Measurements from ENCODE around the gene ATRNL1.

The ATRNL1 gene

DNA sequence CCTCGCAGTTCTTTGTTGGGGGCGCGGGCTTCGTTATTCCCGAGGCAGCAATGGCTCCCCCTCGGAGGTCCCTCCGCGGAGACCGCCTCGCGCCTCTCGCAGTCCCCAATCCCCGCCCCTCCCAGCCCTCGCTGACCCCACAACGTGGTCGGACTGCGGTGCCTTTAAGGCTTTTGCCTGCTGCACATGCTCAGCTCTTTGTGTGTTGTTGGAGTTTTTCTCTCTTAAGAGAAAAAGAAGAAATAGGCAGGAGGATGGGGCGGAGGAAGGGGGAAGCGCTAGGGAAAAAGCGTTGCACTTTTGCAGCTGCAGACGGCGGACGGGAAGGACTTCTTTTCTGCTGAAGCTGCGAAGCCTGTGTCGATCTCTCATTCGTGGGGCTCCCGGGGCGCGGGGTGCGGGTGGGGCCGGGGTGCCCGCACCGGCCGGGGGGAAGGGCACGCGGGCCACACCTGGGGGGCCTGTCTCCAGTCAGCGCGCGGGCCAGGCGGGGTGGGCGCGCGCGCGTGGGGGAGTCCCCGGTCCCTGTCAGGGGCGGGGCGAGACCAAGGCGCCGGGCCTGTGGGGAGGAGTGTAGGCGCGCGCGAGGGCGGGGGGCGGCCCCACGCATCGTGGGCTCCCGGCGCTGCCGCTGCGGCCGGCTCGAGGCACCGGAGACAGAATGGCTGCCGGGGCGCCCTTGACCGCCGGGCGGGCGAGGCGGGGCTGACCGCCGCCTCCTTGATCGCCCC is 445 bp upstream of the ATRNL1 start:
- TF ChIP-seq, protein P1, sequence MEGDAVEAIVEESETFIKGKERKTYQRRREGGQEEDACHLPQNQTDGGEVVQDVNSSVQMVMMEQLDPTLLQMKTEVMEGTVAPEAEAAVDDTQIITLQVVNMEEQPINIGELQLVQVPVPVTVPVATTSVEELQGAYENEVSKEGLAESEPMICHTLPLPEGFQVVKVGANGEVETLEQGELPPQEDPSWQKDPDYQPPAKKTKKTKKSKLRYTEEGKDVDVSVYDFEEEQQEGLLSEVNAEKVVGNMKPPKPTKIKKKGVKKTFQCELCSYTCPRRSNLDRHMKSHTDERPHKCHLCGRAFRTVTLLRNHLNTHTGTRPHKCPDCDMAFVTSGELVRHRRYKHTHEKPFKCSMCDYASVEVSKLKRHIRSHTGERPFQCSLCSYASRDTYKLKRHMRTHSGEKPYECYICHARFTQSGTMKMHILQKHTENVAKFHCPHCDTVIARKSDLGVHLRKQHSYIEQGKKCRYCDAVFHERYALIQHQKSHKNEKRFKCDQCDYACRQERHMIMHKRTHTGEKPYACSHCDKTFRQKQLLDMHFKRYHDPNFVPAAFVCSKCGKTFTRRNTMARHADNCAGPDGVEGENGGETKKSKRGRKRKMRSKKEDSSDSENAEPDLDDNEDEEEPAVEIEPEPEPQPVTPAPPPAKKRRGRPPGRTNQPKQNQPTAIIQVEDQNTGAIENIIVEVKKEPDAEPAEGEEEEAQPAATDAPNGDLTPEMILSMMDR (IDR thresholded peaks at IDR 0.05), result no peak

DNA sequence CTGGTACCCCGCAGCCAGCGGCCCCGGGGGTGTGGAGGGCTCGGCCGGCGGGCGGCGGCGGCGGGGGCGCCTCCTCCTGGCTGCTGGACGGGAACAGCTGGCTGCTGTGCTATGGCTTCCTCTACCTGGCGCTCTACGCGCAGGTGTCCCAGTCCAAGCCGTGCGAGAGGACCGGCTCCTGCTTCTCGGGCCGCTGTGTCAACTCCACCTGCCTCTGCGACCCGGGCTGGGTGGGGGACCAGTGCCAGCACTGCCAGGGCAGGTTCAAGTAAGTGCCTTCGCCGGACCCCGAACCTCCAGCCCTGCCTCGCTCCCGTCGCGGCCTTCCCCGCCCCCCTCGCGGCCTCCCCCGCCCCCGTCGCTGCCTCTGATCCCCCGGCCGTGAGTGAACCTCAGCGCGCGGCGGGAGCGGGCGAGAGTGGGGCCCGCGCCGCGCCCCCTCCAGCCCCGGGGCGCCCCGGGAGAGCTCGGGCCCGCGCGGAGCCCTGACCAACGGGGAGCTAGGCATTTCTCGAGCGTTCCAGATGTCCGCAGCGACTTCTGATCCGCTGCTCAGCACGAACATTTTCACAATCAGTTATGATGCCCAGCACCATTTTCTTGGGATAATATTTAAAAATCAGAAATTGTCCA is 727 bp downstream of the ATRNL1 start:
- TF ChIP-seq, protein P1 (IDR thresholded peaks at IDR 0.05), result peak; percentile 43

DNA sequence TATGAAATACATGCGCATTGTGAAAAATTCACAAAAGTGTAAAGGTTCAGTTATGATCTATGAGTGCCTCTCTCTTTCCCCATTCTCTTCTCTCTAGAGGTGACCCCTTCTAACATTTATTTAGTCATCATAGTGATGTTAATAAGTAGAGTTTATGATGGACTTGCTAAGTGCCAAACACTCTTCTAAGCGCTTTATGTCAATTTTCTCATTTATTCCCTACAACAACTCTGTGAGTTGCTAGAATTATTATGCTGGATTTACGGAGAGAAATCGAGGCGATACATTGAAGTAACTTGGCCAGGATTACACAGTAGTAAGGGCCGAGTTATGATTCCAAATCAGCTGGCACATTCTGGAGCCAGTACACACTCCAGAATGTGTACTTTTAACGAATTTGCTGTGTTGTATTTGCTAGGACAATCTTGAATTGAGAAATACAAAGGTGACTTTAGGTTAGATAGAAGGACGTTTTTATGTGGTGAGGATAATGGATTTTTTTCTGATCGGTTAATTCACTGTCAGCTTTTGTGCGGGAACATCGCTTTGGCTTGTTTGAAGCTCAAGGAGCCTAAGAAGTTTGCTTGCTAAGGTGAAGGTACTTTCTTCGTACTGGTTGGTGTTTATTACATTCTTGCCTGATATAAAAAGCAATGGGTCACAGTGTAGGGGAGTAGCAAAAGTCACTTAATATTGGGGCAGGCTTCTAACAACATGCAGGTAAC is 1.4 kb downstream of the ATRNL1 start:
- TF ChIP-seq, protein P1 (IDR thresholded peaks at IDR 0.05), result no peak

DNA sequence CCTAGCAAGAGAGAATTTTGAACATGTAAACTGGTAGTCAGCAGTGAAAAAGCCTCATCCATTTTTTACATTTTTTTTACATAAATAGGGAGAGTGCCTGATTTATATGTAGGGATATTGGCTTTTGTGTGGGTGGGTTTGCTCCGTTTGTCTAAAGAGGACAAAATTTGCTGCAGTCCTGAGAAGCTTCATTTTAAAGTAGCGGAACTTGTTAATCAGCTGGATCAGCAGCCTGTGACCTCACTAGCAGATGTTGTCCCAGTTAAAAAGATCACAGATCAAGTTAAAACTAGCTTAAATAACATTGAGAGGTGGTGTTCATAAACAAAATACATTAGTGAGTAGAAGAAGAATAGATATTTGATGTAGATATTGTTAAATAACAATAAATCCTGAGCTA is 2.6 kb downstream of the ATRNL1 start:
- TF ChIP-seq, protein P1 (IDR thresholded peaks at IDR 0.05), result no peak

DNA sequence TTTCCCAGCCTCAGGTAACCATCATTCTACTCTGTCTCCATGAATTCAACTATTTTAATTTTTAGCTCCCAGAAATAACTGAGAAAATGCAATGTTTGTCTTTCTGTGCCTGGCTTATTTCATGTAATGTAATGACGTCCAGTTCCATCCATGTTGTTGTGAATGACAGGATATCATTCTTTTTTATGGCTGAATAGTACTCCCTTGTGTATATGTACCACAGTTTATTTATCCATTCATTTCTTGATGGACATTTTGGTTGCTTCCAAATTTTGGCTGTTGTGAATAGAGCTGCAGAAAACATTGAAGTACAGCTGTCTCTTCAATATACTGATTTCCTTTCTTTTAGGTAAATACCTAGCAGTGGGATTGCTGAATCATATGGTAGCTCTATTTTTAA is 10.5 kb downstream of the ATRNL1 start:
- TF ChIP-seq, protein P1 (IDR thresholded peaks at IDR 0.05), result no peak

DNA sequence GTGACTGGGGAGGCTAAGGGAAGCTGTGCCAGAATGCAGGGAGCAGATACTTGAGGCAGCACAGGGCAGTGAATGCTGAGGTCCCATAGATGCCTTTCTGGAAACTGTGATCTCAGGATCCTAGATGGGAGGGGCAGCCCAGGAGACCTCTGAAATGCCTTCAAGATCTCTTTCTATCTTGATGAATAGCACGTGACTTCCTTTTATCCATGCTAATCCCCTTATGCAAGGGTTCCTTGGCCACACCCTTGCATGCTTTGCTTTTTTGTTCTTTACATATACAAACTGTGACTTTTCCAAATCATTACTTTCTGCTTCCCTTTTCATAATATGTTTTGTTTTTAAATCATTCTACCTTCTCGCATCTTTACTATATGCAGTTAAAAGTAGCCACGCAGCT is 14.7 kb downstream of the ATRNL1 start:
- TF ChIP-seq, protein P1 (IDR thresholded peaks at IDR 0.05), result no peak

DNA sequence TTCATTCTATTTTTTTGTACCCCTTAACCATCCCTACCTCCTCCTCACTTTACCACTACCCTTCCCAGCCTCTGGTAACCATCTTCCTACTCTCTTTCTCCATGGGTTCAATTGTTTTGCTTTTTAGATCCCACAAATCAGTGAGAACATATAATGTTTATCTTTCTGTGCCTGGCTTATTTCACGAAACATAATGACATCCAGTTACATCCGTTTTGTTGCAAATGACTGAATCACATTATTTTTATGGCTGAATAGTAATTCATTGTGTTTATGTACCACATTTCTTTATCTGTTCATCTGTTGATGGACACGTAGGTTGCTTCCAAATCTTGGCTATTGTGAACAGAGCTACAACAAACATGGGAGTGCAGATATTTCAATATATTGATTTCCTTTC is 24.1 kb downstream of the ATRNL1 start:
- TF ChIP-seq, protein P1 (IDR thresholded peaks at IDR 0.05), result no peak

Data from LNCAP (cell line).